HEK293 (cell line): ENCODE results near the gene SLC1A7.

Source experiments
- CTCF ChIA-PET: fragments of 350-600 bp; formaldehyde crosslinking; extraction: SDS; loops from one replicate; lab custom pipeline; 2021; ENCODE audit warnings: antibody characterized with exemption; lab: Yijun Ruan, JAX
- POLR2A ChIA-PET: fragments of 300-600 bp; formaldehyde crosslinking; extraction: SDS; loops from one replicate; lab custom pipeline; 2020; ENCODE audit warnings: antibody characterized with exemption, inconsistent platforms; lab: Yijun Ruan, JAX
- H3K27ac ChIP-seq: fragments of 200-500 bp; sonication (Bioruptor generic); 2 replicates; pipeline ENCODE4 v1.5.1; 2014; ENCODE audit warnings: low read depth, low read length, control low read depth, inconsistent platforms; ENCODE audit errors: extremely low read depth
- H3K36me3 ChIP-seq, 2 experiments: fragments of 200-500 bp in 1 of 2; sonication (Bioruptor generic) in 1 of 2; 1 replicate in 1 of 2; 2 replicates in 1 of 2; pipeline ENCODE4 v1.5.1; 2014 to 2017; ENCODE audit warnings: inconsistent platforms in 2 of 2, low read length in 2 of 2; ENCODE audit not compliant: control insufficient read depth in 2 of 2, insufficient read depth in 1 of 2
- H3K4me1 ChIP-seq: fragments of 200-500 bp; sonication (Bioruptor generic); 2 replicates; pipeline ENCODE4 v1.5.1; 2014; ENCODE audit warnings: mild to moderate bottlenecking, low read length, inconsistent platforms; ENCODE audit not compliant: control insufficient read depth, insufficient read depth
- H3K4me3 ChIP-seq: 2 replicates; pipeline ENCODE4 v1.5.1; 2011; ENCODE audit warnings: low read depth, mild to moderate bottlenecking, control low read depth, low read length, moderate library complexity
- H3K9me3 ChIP-seq: fragments of 200-500 bp; sonication (Bioruptor generic); 2 replicates; pipeline ENCODE4 v1.5.1; 2014; ENCODE audit warnings: low read depth, low read length, inconsistent platforms; ENCODE audit not compliant: control insufficient read depth, insufficient read depth
- BCL11A ChIP-seq: fragments of 450-650 bp; formaldehyde crosslinking; IDR thresholded peaks from 2 replicates; pipeline ENCODE4 v1.5.1; 2016; ENCODE audit warnings: low read depth, missing biosample characterization, missing genetic modification characterization
- BCL6B ChIP-seq: fragments of 450-650 bp; formaldehyde crosslinking; IDR thresholded peaks from 2 replicates; pipeline ENCODE4 v1.5.1; 2017; ENCODE audit warnings: missing biosample characterization, missing genetic modification characterization
- KLF10 ChIP-seq: fragments of 450-650 bp; IDR thresholded peaks from 2 replicates; pipeline ENCODE4 v1.5.1; 2018; ENCODE audit warnings: missing biosample characterization, mild to moderate bottlenecking, missing genetic modification characterization
- KLF9 ChIP-seq: fragments of 450-650 bp; formaldehyde crosslinking; IDR thresholded peaks from 2 replicates; pipeline ENCODE4 v1.5.1; 2016; ENCODE audit warnings: missing biosample characterization, missing genetic modification characterization, low read depth
- SP2 ChIP-seq: fragments of 450-650 bp; formaldehyde crosslinking; IDR thresholded peaks from 2 replicates; pipeline ENCODE4 v1.5.1; 2016; ENCODE audit warnings: missing biosample characterization, missing genetic modification characterization
- TCF7L2 ChIP-seq: IDR thresholded peaks from 2 replicates; pipeline ENCODE4 v1.6.1; 2011; ENCODE audit warnings: low read depth, mild to moderate bottlenecking, inconsistent platforms, low read length, moderate library complexity, borderline replicate concordance
- ZBTB26 ChIP-seq: fragments of 450-650 bp; formaldehyde crosslinking; optimal IDR thresholded peaks from 2 replicates; pipeline ENCODE3; 2016; ENCODE audit warnings: missing biosample characterization, mild to moderate bottlenecking, missing genetic modification characterization
- ZNF211 ChIP-seq: fragments of 450-650 bp; formaldehyde crosslinking; IDR thresholded peaks from 2 replicates; pipeline ENCODE4 v1.5.1; 2016; ENCODE audit warnings: low read depth, missing biosample characterization, missing genetic modification characterization
- ZNF223 ChIP-seq: fragments of 450-650 bp; formaldehyde crosslinking; IDR thresholded peaks from 2 replicates; pipeline ENCODE4 v1.5.1; 2016; ENCODE audit warnings: missing biosample characterization, missing genetic modification characterization
- ZNF26 ChIP-seq: fragments of 450-650 bp; formaldehyde crosslinking; IDR thresholded peaks from 2 replicates; pipeline ENCODE4 v1.5.1; 2016; ENCODE audit warnings: missing biosample characterization, missing genetic modification characterization
- ZNF280C ChIP-seq: fragments of 450-650 bp; formaldehyde crosslinking; IDR thresholded peaks from 2 replicates; pipeline ENCODE4 v1.5.1; 2016; ENCODE audit warnings: missing biosample characterization, missing genetic modification characterization
- ZNF341 ChIP-seq: fragments of 450-650 bp; formaldehyde crosslinking; IDR thresholded peaks from 2 replicates; pipeline ENCODE4; 2016; ENCODE audit warnings: low read depth, missing biosample characterization, missing genetic modification characterization
- ZNF449 ChIP-seq: fragments of 450-650 bp; formaldehyde crosslinking; IDR thresholded peaks from 2 replicates; pipeline ENCODE4 v1.5.1; 2017; ENCODE audit warnings: missing biosample characterization, mild to moderate bottlenecking, missing genetic modification characterization, moderate library complexity
- ZNF513 ChIP-seq: fragments of 450-650 bp; IDR thresholded peaks from 2 replicates; pipeline ENCODE4 v1.5.1; 2018; ENCODE audit warnings: missing biosample characterization, missing genetic modification characterization
- ZNF529 ChIP-seq: fragments of 450-650 bp; formaldehyde crosslinking; IDR thresholded peaks from 2 replicates; pipeline ENCODE4 v1.5.1; 2017; ENCODE audit warnings: missing genetic modification characterization, missing biosample characterization; ENCODE audit not compliant: insufficient replicate concordance
- ZNF555 ChIP-seq: fragments of 450-650 bp; formaldehyde crosslinking; conservative IDR thresholded peaks from 2 replicates; pipeline ENCODE4 v1.5.1; 2017; ENCODE audit warnings: missing biosample characterization, mild to moderate bottlenecking, missing genetic modification characterization, inconsistent platforms
- ZNF561 ChIP-seq: fragments of 450-650 bp; IDR thresholded peaks from 2 replicates; pipeline ENCODE4 v1.5.1; 2018; ENCODE audit warnings: missing biosample characterization, missing genetic modification characterization, borderline replicate concordance
- ZNF654 ChIP-seq: fragments of 450-650 bp; formaldehyde crosslinking; IDR thresholded peaks from 2 replicates; pipeline ENCODE4 v1.5.1; 2016; ENCODE audit warnings: low read depth, missing biosample characterization, missing genetic modification characterization
- ZNF660 ChIP-seq: fragments of 450-650 bp; IDR thresholded peaks from 2 replicates; pipeline ENCODE4 v1.5.1; 2018; ENCODE audit warnings: missing biosample characterization, mild to moderate bottlenecking, missing genetic modification characterization
- ZNF747 ChIP-seq: fragments of 450-650 bp; formaldehyde crosslinking; IDR thresholded peaks from 2 replicates; pipeline ENCODE4 v1.5.1; 2016; ENCODE audit warnings: missing biosample characterization, missing genetic modification characterization
- ZNF768 ChIP-seq: fragments of 450-650 bp; formaldehyde crosslinking; IDR thresholded peaks from 2 replicates; pipeline ENCODE4 v1.5.1; 2018; ENCODE audit warnings: missing biosample characterization, mild to moderate bottlenecking, missing genetic modification characterization
- ZNF791 ChIP-seq: fragments of 450-650 bp; formaldehyde crosslinking; IDR thresholded peaks from 2 replicates; pipeline ENCODE4 v1.5.1; 2016; ENCODE audit warnings: missing biosample characterization, missing genetic modification characterization

The SLC1A7 gene

GRCh38 chr1:53049574-53049967 is 92.9 kb downstream of the SLC1A7 start (continued):
- TF ChIP-seq ZNF280C (tag by site-specific recombination) (no peak), ZNF449 (tag by site-specific recombination) (no peak), ZNF654 (tag by site-specific recombination) (no peak), ZNF223 (no peak), ZNF791 (no peak), TCF7L2 (no peak)

GRCh38 chr1:53048960-53049573 is 93.4 kb downstream of the SLC1A7 start:
- TF ChIP-seq KLF10 (tag by site-specific recombination): no peak
- TF ChIP-seq ZNF211 (tag by site-specific recombination): no peak
- no peak for TF ChIP-seq ZNF747 (tag by site-specific recombination)
- TF ChIP-seq ZNF223: no peak
- TF ChIP-seq KLF9: no peak
- no peak for TF ChIP-seq BCL6B
- TF ChIP-seq ZNF561 (tag by site-specific recombination): no peak
- no peak for TF ChIP-seq ZNF341 (tag by site-specific recombination)
- no peak for TF ChIP-seq ZNF529 (tag by site-specific recombination)
- no peak for TF ChIP-seq ZBTB26 (tag by site-specific recombination)
- no peak for TF ChIP-seq ZNF555 (tag by site-specific recombination)
- TF ChIP-seq ZNF26 (tag by site-specific recombination): no peak
- TF ChIP-seq ZNF768 (tag by site-specific recombination): no peak
- TF ChIP-seq BCL11A: no peak
- TF ChIP-seq ZNF513 (tag by site-specific recombination): no peak
- TF ChIP-seq ZNF660 (tag by site-specific recombination): no peak
- TF ChIP-seq SP2 (tag by site-specific recombination): no peak
- Histone ChIP-seq H3K27ac (no peak overlapping the region), H3K4me3 (no peak overlapping the region), H3K36me3 (peaks cover 0 to 12% of the 10 kb centered on the region in 2 experiments; a peak in 1 of 3 replicates), H3K4me1 (peaks cover 12% of the 10 kb centered on the region), H3K9me3 (no peaks in the 10 kb centered on the region)
- POLR2A ChIA-PET: no interaction called here
- CTCF ChIA-PET: interaction anchor here (0.6 kb wide), 1 partner anchor 166 kb away, joined by 4 read pairs; no protein-coding TSS in a partner anchor
